Measurements from ENCODE around the gene TMEM107.
A peak's percentile ranks its signal among the peaks of the same experiment; 100 is the strongest.

The TMEM107 gene

GRCh38 chr17:8141045-8141444, 35.1 kb downstream of the TMEM107 start:
- TF ChIP-seq ZNF274 (IDR thresholded peaks at IDR 0.05; ENCODE audit: low read depth, low read length) (no peak), YY1 (IDR thresholded peaks at IDR 0.05; ENCODE audit: insufficient read depth, insufficient read length) (no peak), SUZ12 (IDR thresholded peaks at IDR 0.05; ENCODE audit: extremely low read depth, insufficient read depth, insufficient read length) (no peak)
- DNase-seq (ENCODE audit: low read depth, low spot score): no peak
- Histone ChIP-seq H3K9me3 (ENCODE audit: insufficient read depth, low read length) (no peaks in the 10 kb centered on the region), H3K36me3 (ENCODE audit: insufficient read depth, insufficient read length, low read length) (peaks cover 51% of the 10 kb centered on the region), H3K27me3 (ENCODE audit: insufficient read depth, insufficient read length) (peaks cover 6% of the 10 kb centered on the region), H3K4me3 (ENCODE audit: insufficient read length, low read depth) (no peak overlapping the region), H3K9ac (ENCODE audit: insufficient read length, low read depth) (no peak overlapping the region), H3K4me1 (ENCODE audit: insufficient read depth, insufficient read length) (peaks cover 4% of the 10 kb centered on the region)

GRCh38 chr17:8140065-8141029, 35.8 kb downstream of the TMEM107 start:
- no peaks in the 10 kb centered on the region for H3K9me3 ChIP-seq (ENCODE audit: insufficient read depth, low read length)
- H3K9ac ChIP-seq (ENCODE audit: insufficient read length, low read depth): no peak overlapping the region
- TF ChIP-seq YY1 (IDR thresholded peaks at IDR 0.05; ENCODE audit: insufficient read depth, insufficient read length): no peak
- TF ChIP-seq SUZ12 (IDR thresholded peaks at IDR 0.05; ENCODE audit: extremely low read depth, insufficient read depth, insufficient read length): no peak
- TF ChIP-seq ZNF274 (IDR thresholded peaks at IDR 0.05; ENCODE audit: low read depth, low read length): no peak
- peaks cover 45% of the 10 kb centered on the region for H3K36me3 ChIP-seq (ENCODE audit: insufficient read depth, insufficient read length, low read length)
- H3K4me1 ChIP-seq (ENCODE audit: insufficient read depth, insufficient read length): peaks cover 4% of the 10 kb centered on the region
- DNase-seq (ENCODE audit: low read depth, low spot score): no peak
- H3K27me3 ChIP-seq (ENCODE audit: insufficient read depth, insufficient read length): peaks cover 6% of the 10 kb centered on the region
- no peak overlapping the region for H3K4me3 ChIP-seq (ENCODE audit: insufficient read length, low read depth)

GRCh38 chr17:8138672-8139371, 37.4 kb downstream of the TMEM107 start:
- peak overlapping the region; percentile 74 for H3K9ac ChIP-seq (ENCODE audit: insufficient read length, low read depth)

GRCh38 chr17:8138374-8138671, 37.9 kb downstream of the TMEM107 start:
- Histone ChIP-seq H3K9me3 (ENCODE audit: insufficient read depth, low read length) (no peaks in the 10 kb centered on the region), H3K27me3 (ENCODE audit: insufficient read depth, insufficient read length) (peaks cover 6% of the 10 kb centered on the region), H3K36me3 (ENCODE audit: insufficient read depth, insufficient read length, low read length) (peaks cover 31% of the 10 kb centered on the region), H3K4me3 (ENCODE audit: insufficient read length, low read depth) (peak overlapping the region; percentile 33), H3K4me1 (ENCODE audit: insufficient read depth, insufficient read length) (peaks cover 4% of the 10 kb centered on the region), H3K9ac (ENCODE audit: insufficient read length, low read depth) (peak overlapping the region; percentile 15)
- no peak for DNase-seq (ENCODE audit: low read depth, low spot score)
- TF ChIP-seq ZNF274 (IDR thresholded peaks at IDR 0.05; ENCODE audit: low read depth, low read length): no peak
- no peak for TF ChIP-seq YY1 (IDR thresholded peaks at IDR 0.05; ENCODE audit: insufficient read depth, insufficient read length)
- TF ChIP-seq SUZ12 (IDR thresholded peaks at IDR 0.05; ENCODE audit: extremely low read depth, insufficient read depth, insufficient read length): no peak

More at GRCh38 chr17:8138672-8139371, 37.4 kb downstream of the TMEM107 start:
- Histone ChIP-seq H3K9me3 (ENCODE audit: insufficient read depth, low read length) (no peaks in the 10 kb centered on the region), H3K36me3 (ENCODE audit: insufficient read depth, insufficient read length, low read length) (peaks cover 34% of the 10 kb centered on the region), H3K4me1 (ENCODE audit: insufficient read depth, insufficient read length) (peaks cover 4% of the 10 kb centered on the region), H3K27me3 (ENCODE audit: insufficient read depth, insufficient read length) (peaks cover 6% of the 10 kb centered on the region), H3K4me3 (ENCODE audit: insufficient read length, low read depth) (peak overlapping the region; percentile 40)
- DNase-seq (ENCODE audit: low read depth, low spot score): peak; percentile 88
- TF ChIP-seq YY1 (IDR thresholded peaks at IDR 0.05; ENCODE audit: insufficient read depth, insufficient read length): no peak
- TF ChIP-seq ZNF274 (IDR thresholded peaks at IDR 0.05; ENCODE audit: low read depth, low read length): no peak

DNA sequence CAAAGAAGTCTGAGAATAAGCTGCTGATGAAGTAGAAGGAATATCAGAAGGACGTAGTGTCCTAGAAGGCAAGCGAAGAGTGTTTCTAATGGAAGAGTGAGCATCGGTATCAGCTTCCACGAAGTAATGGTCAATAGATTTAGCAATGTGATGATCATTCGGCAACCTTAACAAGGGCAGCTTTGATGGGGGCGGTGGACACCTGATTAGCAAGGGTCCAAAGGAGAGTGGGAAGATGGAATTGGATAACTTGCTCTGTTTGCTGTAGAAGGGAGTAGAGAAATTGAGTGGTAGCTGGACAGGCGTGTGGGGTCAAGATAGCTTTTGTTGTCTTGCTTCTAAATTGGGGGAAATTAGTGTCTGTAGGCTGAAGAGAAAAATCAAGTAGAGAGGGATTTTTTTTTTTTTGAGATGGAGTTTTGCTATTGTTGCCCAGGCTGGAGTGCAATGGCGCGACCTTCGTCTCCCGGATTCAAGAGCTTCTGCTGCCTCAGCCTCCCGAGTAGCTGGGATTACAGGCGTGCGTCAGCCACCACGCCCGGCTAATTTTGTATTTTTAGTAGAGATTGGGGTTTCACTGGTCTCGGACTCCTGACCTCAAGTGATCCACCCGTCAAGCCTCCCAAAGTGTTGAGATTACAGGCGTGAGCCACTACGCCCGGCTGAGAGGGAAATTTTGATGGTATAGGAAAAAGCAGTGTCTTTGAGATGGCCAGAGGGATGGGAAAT, 38.4 kb downstream of the TMEM107 start:
- Histone ChIP-seq H3K36me3 (ENCODE audit: insufficient read depth, insufficient read length, low read length) (peaks cover 26% of the 10 kb centered on the region), H3K27me3 (ENCODE audit: insufficient read depth, insufficient read length) (peaks cover 6% of the 10 kb centered on the region), H3K9me3 (ENCODE audit: insufficient read depth, low read length) (no peaks in the 10 kb centered on the region), H3K4me1 (ENCODE audit: insufficient read depth, insufficient read length) (peaks cover 8% of the 10 kb centered on the region), H3K4me3 (ENCODE audit: insufficient read length, low read depth) (peak overlapping the region; percentile 33), H3K9ac (ENCODE audit: insufficient read length, low read depth) (peak overlapping the region; percentile 15)
- DNase-seq (ENCODE audit: low read depth, low spot score): no peak
- TF ChIP-seq ZNF274 (IDR thresholded peaks at IDR 0.05; ENCODE audit: low read depth, low read length) (no peak), SUZ12 (IDR thresholded peaks at IDR 0.05; ENCODE audit: extremely low read depth, insufficient read depth, insufficient read length) (no peak), YY1 (IDR thresholded peaks at IDR 0.05; ENCODE audit: insufficient read depth, insufficient read length) (no peak)

GRCh38 chr17:8133941-8134340, 42.2 kb downstream of the TMEM107 start:
- Histone ChIP-seq H3K4me1 (ENCODE audit: insufficient read depth, insufficient read length) (peaks cover 4% of the 10 kb centered on the region), H3K4me3 (ENCODE audit: insufficient read length, low read depth) (no peak overlapping the region), H3K9ac (ENCODE audit: insufficient read length, low read depth) (peak overlapping the region; percentile 32), H3K36me3 (ENCODE audit: insufficient read depth, insufficient read length, low read length) (no peaks in the 10 kb centered on the region), H3K9me3 (ENCODE audit: insufficient read depth, low read length) (no peaks in the 10 kb centered on the region), H3K27me3 (ENCODE audit: insufficient read depth, insufficient read length) (peaks cover 19% of the 10 kb centered on the region)
- TF ChIP-seq YY1 (IDR thresholded peaks at IDR 0.05; ENCODE audit: insufficient read depth, insufficient read length): no peak
- no peak for TF ChIP-seq SUZ12 (IDR thresholded peaks at IDR 0.05; ENCODE audit: extremely low read depth, insufficient read depth, insufficient read length)
- TF ChIP-seq ZNF274 (IDR thresholded peaks at IDR 0.05; ENCODE audit: low read depth, low read length): no peak
- no peak for DNase-seq (ENCODE audit: low read depth, low spot score)

Data from NT2/D1 (cell line).